Thyroid gland (tissue), 4 donors: ENCODE results near the gene WRAP73. TPM values are rescaled to one million over a fixed set of nuclear protein-coding genes. Genes with fewer than 3 reads are reported as not detected.

Source experiments
- DNase-seq, 2 donors: peaks; one replicate each; pipeline ENCODE4 v3.0.0-alpha.2; 2019
- H3K27ac ChIP-seq, 3 donors: fragments of 200-600 bp; sonication (generic); 1 replicate in 2 of 3; 2 replicates in 1 of 3; pipeline ENCODE4 v1.5.1; 2016 to 2019; ENCODE audit warnings: mild to moderate bottlenecking in 1 of 3, moderate library complexity in 1 of 3
- H3K27me3 ChIP-seq: fragments of 200-600 bp; sonication (generic); one replicate; pipeline ENCODE4 v1.5.1; 2019
- H3K36me3 ChIP-seq, 2 donors: fragments of 200-600 bp; sonication (generic); one replicate each; pipeline ENCODE4 v1.5.1; 2016 to 2019
- H3K4me1 ChIP-seq, 2 donors: fragments of 200-600 bp; sonication (generic); one replicate each; pipeline ENCODE4 v1.5.1; 2017 to 2019
- H3K4me3 ChIP-seq, 3 donors: fragments of 200-600 bp; sonication (generic); replicated peaks in 1 of 3; 1 replicate in 2 of 3; 2 replicates in 1 of 3; pipeline ENCODE4 v1.5.1; 2016; ENCODE audit warnings: mild to moderate bottlenecking in 1 of 3
- H3K9me3 ChIP-seq: fragments of 200-600 bp; sonication (generic); one replicate; pipeline ENCODE4 v1.5.1; 2017
- POLR2A ChIP-seq, 2 donors: fragments of 450-650 bp; IDR thresholded peaks; one replicate each; pipeline ENCODE4 v1.6.1; 2017; ENCODE audit warnings: antibody characterized with exemption in 2 of 2, mild to moderate bottlenecking in 2 of 2, moderate library complexity in 1 of 2
- WGBS, 2 donors: methylation state at CpG; one replicate each; pipeline ENCODE4 v1.1.5; 2017; 5-methylcytosine and 5-hydroxymethylcytosine counted together
- intact Hi-C: fragments of 100-400 bp; cut with DNase I; formaldehyde crosslinking; loops from one replicate; pipeline ENCODE4 v1.15.1; 2023
- total RNA-seq, 4 donors: library from RNA; depleted of rRNA; stranded (reverse); fragments of >200 nt; gene quantifications; one replicate each; pipeline ENCODE4 v1.2.3, GENCODE V29; 2016
- TF ChIP-seq, protein P1 (sequence below), 6 experiments: fragments of 200-600 bp in 3 of 6; fragments of 450-650 bp in 3 of 6; sonication (generic) in 3 of 6; IDR thresholded peaks; one replicate each; pipeline ENCODE4 v1.5.1; 2016 to 2019; ENCODE audit warnings: antibody characterized with exemption in 6 of 6, mild to moderate bottlenecking in 2 of 6, inconsistent platforms in 1 of 6, moderate library complexity in 1 of 6

Gene WRAP73
- total RNA-seq, 4 donors from 2014 or later, result 18.5 to 44.0 (median 21.0) TPM

DNA sequence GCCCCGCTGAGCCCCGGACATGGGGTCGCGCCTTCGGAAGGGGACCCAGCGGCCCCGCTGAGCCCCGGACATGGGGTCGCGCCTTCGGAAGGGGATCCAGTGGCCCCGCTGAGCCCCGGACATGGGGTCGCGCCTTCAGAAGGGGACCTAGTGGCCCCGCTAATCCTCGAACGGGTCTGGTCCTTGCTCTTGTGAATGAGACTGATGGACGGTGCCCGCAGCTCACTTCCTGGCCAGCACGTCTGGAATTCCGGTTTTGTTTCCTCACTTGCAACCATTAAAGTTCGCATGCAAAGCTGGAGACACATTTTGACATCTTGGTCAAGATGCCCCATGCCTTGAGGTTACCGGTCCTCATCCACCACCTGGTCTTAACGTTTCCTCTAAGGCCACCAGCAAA lies 5.6 kb downstream of the WRAP73 start:
- H3K4me1 ChIP-seq, result peaks cover 5 to 8% of the 10 kb centered on the region in 2 donors
- TF ChIP-seq POLR2A (IDR thresholded peaks at IDR 0.05), result no peak
- TF ChIP-seq, protein P1, sequence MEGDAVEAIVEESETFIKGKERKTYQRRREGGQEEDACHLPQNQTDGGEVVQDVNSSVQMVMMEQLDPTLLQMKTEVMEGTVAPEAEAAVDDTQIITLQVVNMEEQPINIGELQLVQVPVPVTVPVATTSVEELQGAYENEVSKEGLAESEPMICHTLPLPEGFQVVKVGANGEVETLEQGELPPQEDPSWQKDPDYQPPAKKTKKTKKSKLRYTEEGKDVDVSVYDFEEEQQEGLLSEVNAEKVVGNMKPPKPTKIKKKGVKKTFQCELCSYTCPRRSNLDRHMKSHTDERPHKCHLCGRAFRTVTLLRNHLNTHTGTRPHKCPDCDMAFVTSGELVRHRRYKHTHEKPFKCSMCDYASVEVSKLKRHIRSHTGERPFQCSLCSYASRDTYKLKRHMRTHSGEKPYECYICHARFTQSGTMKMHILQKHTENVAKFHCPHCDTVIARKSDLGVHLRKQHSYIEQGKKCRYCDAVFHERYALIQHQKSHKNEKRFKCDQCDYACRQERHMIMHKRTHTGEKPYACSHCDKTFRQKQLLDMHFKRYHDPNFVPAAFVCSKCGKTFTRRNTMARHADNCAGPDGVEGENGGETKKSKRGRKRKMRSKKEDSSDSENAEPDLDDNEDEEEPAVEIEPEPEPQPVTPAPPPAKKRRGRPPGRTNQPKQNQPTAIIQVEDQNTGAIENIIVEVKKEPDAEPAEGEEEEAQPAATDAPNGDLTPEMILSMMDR (IDR thresholded peaks at IDR 0.05), result no peak
- intact Hi-C loops, result loop anchor here (10.0 kb wide), 1 partner anchor 151 kb away; the partner anchor contains the start of gene LRRC47
- H3K27ac ChIP-seq, result no peak overlapping the region
- H3K9me3 ChIP-seq, result no peaks in the 10 kb centered on the region
- no peak overlapping the region for H3K4me3 ChIP-seq
- 91 to 93% methylated on average over 7 to 10 of the region's 25 CpGs for WGBS, 2 donors
- no peak for DNase-seq
- H3K27me3 ChIP-seq, result no peaks in the 10 kb centered on the region
- H3K36me3 ChIP-seq, result peaks cover 7% of the 10 kb centered on the region in 2 donors

DNA sequence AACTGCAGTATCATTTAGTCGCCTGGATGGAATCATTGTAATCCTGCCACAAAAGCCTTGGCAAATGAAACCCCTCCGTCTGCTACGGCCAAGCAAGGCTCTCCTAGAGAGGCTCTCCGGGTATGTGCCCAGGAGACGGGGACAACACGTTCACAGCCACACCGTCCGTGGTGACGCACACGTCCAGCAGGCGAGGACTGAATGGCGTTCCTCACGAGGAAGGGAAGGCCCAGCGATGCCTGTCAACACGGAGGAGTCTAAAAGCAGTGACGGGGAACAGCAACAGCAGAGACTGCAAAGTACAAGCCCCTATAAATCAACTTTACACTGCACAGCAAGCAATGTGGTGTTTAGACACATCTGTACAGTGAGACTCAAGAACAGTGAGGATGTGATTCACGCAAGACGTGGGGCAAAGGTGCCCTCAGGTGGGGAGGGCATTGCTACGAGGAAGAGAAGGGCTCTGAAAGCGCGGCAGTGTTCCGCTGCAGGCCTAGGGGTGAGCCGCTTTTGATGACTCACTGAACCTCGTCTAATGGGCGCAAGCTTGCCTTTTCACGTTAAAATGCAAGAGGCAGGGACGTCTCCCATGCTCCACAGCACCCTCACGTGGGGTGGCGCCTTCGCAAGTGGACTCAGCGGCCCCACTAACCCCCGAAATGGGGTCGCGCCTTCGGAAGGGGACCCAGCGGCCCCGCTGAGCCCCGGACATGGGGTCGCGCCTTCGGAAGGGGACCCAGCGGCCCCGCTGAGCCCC lies 6.8 kb downstream of the WRAP73 start:
- no peaks in the 10 kb centered on the region for H3K27me3 ChIP-seq
- TF ChIP-seq POLR2A (IDR thresholded peaks at IDR 0.05), result no peak
- TF ChIP-seq, protein P1 (IDR thresholded peaks at IDR 0.05), result no peak
- intact Hi-C loops, result loop anchor here (10.0 kb wide), 1 partner anchor 152 kb away; the partner anchor contains the start of gene LRRC47
- peaks cover 9 to 11% of the 10 kb centered on the region in 2 donors for H3K36me3 ChIP-seq
- no peak overlapping the region for H3K27ac ChIP-seq
- no peaks in the 10 kb centered on the region for H3K9me3 ChIP-seq
- no peak for DNase-seq
- 93 to 94% methylated on average over 27 to 35 of the region's 43 CpGs for WGBS, 2 donors
- no peaks in the 10 kb centered on the region for H3K4me1 ChIP-seq
- no peak overlapping the region for H3K4me3 ChIP-seq

DNA sequence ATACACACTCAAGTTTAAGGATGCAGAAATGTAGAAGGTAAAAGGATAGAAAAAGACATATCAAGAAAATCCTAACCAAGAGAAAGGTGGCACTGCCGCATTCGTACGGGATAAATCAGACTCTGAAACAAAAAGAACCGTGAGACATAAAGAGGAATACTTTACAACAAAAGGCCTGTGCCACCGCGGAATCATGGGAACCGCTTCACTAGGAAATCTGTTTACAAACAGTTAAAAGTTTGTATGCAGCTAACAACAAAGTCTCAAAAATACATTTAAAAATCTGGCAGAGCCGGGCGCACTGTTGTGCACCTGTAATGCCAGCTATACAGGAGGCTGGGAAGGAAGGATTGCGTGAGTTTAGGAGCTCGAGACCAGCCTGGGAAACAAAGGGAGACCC lies 8.1 kb downstream of the WRAP73 start:
- DNase-seq, result no peak
- WGBS, 2 donors, result 95 to 97% methylated on average over 11 of the region's 11 CpGs
- intact Hi-C loops, result loop anchor here (10.0 kb wide), 1 partner anchor 153 kb away; the partner anchor contains the start of gene LRRC47
- no peaks in the 10 kb centered on the region for H3K27me3 ChIP-seq
- no peak overlapping the region for H3K27ac ChIP-seq
- TF ChIP-seq, protein P1 (IDR thresholded peaks at IDR 0.05), result no peak
- TF ChIP-seq POLR2A (IDR thresholded peaks at IDR 0.05), result no peak
- peaks cover 15 to 22% of the 10 kb centered on the region in 2 donors for H3K36me3 ChIP-seq
- H3K4me3 ChIP-seq, result no peak overlapping the region
- no peaks in the 10 kb centered on the region for H3K9me3 ChIP-seq
- H3K4me1 ChIP-seq, result no peaks in the 10 kb centered on the region

DNA sequence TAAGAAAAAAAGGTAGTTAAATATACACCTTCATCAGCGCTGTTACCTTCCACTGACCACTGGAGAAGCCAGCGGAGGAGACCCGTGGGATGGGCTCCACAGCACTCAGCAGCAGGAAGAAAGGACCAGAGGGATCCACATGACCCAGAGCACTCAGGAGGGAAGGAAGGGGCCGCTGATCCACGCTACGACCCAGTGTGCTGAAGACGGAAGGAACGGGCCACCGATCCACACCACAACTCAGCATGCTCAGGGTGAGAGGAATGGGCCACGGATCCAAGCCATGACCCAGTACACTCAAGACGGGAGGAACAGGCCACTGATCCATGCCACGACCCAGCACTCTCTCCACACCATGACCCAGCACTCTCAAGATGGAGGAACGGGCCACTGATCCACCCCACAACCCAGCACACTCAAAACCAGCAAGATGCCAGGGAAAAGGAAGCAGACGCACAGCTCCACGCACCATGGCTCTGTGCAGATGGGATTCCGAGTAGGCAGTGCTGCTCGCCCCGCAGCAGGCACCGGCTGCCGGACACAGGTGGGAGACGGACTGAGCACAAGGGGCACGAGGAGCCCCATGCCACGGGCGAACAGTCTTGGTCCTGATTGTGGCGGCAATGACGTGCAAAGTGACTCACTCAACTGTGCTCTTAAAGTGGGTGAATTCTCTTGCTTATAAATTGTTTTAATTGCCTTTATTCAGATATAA lies 8.7 kb downstream of the WRAP73 start:
- Histone ChIP-seq H3K36me3 (peaks cover 17 to 21% of the 10 kb centered on the region in 2 donors), H3K27ac (no peak overlapping the region), H3K4me3 (no peak overlapping the region), H3K9me3 (no peaks in the 10 kb centered on the region), H3K27me3 (no peaks in the 10 kb centered on the region), H3K4me1 (no peaks in the 10 kb centered on the region)
- intact Hi-C loops, result loop anchor here (10.0 kb wide), 1 partner anchor 154 kb away; the partner anchor contains the start of gene LRRC47
- WGBS, 2 donors, result 92 to 93% methylated on average over 25 to 26 of the region's 26 CpGs
- no peak for DNase-seq
- TF ChIP-seq POLR2A (IDR thresholded peaks at IDR 0.05), result no peak
- TF ChIP-seq, protein P1 (IDR thresholded peaks at IDR 0.05), result no peak
